HG02759 (cell line): ENCODE data around the gene FBXL16.
A peak's percentile ranks its signal among the peaks of the same experiment; 100 is the strongest.
"Not testable (repeated sequence)": the region's sequence is repeated elsewhere in the genome, so short reads cannot be mapped to it uniquely, and the experiment has no call there.

Experiments
- ATAC-seq: cut with Tn5 transposase; IDR thresholded peaks from one replicate; pipeline ENCODE4 v1.9.1; 2021; ENCODE audit warnings: mild to moderate bottlenecking, moderate library complexity; ENCODE audit not compliant: unreplicated experiment

Gene FBXL16

DNA sequence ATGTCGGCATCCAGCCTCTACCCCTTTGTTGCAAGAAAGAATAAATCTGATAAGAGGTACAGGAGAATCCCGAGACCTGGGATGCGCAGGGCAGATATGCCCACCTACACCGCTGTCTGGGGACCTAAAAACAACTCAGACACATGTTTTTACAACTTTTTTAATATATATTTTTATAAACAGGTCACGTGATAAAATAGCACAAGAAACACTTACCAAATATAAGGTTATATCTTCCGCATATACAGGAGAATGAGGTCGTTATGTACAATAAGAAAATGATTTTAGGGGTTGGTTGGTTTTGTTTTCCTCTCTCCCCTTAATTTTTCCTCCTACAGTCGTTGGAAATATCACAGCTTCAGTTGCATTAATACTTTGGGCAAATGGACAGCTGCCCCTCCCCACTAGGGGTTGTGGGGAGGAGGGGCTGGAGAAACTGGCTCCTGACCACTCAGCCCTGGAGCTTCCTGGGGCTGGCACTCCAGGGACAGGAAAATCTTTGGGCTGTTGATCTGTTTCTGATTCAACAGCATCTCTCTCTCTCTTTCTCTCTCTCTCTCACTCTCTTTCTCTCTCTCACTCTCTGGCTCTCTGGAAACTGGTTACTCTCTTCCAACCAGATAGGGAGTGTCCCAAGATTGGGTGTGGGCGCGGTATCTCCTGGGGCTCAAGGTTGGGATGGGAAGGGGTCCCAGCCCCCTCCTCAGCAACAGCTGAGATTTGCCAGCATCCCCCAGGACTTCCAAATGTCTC lies 13.1 kb downstream of the FBXL16 start:
- ATAC-seq = no peak

DNA sequence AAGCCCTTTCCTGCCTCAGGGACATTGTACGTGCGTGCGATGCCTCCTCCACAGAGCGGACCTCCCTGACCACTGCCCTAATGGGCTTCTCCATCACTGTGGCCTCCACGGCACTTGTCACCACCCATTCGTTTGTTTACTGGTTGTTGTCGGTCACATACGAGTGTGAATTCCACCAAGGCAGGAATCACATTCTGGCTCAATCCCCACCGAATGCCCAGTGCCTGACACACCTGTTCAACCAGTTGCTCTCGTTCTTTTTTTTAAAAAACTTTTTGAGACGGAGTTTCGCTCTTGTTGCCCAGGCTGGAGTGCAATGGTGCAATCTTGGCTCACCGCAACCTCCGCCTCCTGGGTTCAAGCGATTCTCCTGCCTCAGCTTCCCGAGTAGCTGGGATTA lies 14.4 kb downstream of the FBXL16 start:
- ATAC-seq = not testable (repeated sequence)

- ATAC-seq = no peak
These were observed 16.3 kb downstream of the FBXL16 start for GRCh38 chr16:689175-689897.

DNA sequence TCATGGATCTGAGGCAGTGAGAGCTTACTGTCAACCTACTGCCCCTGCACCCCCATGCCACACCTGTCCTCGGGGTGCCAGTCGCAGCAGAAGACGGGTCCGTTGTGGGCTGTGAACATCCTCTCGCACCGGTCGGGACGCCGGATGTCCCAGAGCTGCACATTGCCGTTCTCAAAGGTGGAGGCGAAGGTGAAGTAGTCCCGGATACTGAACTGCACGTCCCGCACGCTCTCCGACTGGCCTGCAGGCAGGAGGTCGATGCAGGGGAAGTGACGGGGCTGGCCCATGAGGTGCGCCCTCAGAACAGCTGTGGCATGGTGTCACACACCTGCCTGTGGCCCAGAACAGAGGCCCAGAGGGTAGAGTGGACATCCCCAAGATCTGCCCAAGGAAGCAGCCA lies 18.1 kb downstream of the FBXL16 start:
- ATAC-seq = no peak

DNA sequence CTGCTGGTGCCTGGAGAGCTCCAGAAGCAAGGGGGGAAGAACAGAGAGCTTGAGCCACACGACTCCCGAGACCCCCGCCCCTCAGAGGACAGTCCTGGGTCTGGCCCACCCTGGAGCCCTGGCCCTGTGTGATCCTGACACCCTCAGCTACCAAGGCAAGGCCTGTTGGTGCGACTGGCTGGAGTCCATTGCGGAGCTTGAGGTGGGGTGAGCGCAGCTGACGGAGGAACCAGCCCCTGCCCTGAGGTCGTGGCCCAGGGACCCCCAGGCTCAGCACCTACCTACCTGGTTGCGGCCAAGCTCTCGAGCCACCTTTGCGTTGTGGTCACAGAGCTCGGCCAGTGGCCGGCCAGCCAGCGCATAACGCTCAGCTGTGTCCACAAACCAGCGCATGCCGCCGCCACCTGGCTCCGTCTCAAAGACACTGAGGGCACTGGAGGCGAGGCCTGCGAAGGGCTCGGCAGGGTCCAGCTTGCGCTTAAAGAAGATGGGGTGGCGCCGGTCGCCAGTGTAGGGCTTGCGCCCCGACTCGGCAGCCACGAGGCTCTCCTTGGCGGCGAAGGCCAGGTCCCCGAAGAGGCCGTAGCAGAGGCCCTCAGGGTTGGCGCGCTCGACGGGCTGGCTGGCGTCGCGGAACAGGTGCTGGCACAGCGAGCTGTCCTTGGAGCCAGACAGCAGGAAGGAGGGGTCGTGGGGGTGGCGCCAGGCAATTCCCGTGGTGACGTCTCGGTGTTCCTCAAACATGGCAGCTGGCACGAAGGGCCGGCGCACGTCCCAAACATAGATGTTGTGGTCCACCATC lies 18.9 kb downstream of the FBXL16 start:
- ATAC-seq = no peak

GRCh38 chr16:685967-686366 lies 19.6 kb downstream of the FBXL16 start:
- ATAC-seq = no peak

DNA sequence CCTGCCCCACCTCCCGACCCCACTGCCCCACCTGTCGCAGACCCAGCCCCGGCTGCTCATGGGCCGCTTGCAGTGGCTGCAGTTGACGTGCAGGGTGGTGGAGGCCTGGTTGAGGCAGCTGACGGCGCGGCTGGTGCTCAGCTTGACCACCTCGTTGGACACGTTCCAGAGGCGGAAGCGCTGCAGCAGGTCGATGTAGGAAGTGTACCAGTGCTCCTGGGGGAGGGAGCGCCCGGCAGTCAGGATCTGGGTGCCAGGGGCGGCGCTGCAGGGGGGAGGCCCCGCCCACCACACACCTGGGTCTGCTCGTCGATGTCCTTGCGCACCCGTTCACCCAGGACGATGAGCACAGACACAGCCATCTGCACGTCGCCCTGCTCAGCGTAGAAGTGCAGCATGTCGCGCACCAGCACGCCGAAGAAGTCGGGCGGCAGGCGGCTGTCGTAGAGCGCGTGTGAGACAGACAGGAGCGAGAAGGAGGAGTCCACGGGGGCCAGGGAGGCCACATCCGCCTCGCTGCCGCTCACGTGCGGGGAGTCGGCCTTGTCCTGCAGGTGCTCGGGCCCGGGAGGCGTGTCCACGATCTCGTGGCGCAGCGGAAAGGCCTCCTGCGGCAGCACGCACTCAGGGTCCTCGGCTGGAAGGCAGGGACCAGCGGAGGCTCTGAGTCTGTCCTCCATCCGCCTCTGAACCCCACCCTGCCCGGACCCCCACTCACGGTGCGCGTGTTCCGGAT lies 20.5 kb downstream of the FBXL16 start:
- ATAC-seq = no peak

DNA sequence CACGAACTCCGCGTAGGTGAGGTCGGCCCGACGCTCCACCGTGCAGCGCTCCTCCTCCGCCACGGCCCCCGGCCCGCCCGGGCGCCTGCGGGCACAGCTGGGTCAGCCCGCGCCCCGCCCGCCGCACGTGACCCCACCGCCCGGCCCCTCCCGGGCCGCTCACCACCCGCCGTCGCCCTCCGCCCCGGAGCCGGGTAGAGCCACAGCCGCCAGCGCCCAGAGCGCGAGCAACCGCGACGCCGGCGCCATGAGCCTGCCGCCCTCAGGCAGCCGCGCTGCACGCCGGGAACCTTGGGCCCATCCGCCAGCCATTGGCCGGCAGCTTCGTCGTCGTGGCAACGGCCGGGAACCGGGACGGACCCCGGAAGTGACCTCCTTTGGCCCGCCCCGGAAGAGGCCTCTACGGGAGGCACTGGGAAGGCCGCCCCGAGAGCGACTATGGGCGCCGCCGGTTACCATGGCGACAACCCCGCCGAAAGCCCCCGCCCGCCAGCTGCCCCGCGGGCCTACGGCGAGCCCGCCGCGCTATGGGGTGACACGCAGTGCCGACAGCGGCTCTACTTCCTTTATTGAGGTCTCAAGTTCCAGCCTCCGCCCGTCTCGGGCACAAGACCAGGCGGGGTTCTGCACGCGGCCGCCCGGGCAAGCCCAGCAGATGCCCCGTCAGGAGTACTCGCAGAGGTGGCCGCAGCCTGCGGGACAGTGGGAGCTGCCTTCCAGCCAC lies 21.4 kb downstream of the FBXL16 start, which contains the start of gene JMJD8:
Gene JMJD8 (minus strand): TSS at position 264 of the 724 bp plus-strand sequence. CDS start 15 bp downstream, at position 249.
- ATAC-seq = peak; percentile 65

DNA sequence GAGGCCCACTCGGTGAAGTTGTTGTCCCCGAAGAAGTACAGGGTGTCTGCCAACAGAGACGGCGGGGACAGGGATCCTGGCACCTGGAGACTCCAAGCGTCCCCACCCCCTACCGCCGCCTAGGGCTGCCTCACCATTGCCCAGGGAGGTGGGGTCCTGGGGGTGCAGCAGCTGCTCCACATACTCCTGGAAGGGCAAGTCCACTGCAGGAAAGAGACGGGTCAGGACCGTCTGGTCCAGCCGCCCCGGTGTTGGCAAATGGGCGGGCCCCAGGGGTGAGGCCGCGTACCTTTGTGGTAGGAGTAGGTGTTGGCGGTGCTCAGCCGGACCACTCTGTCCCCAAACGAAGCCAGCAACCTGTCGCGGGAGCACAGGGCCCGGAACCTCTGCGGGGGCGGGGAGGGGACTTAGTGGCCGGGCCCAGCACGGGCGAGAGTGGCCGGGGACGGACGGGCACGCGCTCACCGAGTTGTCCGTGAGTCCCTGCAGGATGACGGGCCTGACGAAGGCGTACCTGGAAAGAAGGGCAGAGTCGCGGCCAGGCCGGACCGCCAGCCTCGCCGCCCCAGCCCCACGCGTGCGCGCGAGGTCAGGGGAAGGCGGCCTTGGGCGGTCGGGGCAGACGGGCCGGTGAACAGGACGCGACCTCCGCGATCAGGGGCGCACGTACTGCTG lies 22.1 kb downstream of the FBXL16 start:
- ATAC-seq = no peak

DNA sequence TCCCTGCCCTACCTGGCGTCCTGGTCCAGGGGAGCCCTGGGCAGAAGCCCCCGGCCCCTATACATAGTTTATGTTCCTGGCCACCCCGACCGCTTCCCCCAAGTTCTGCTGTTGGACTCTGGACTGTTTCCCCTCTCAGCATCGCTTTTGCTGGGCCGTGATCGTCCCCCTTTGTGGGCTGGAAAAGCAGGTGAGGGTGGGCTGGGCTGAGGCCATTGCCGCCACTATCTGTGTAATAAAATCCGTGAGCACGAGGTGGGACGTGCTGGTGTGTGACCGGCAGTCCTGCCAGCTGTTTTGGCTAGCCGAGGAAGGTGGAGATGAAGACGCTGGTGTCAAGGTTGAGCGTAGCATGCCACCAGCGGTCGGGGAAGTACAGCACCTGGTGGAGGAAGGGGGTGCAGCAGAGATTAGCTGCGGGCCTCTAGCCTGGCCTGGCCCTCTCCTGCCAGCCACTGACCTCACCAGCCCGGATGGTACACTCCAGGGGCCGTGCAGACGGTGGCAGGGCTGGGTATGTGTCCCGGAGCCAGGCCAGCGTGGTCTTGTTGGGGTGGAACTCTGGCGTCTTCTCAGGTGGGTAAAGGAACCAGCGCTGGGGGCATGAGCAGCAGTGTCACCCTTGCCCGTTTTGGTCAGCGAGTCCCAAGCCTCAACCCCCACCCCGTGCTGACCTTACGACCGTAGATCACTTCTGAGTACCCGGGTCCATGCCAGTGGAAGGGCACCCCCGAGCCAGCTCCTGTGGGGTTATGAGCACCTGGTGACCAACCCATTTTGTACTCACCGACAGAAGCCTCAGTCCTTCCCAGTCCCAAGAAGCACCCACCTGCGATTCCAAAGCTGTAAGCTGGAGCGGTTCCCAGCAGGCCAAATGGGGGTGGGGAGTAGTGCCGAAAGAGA lies 22.9 kb downstream of the FBXL16 start:
- no peak for ATAC-seq

DNA sequence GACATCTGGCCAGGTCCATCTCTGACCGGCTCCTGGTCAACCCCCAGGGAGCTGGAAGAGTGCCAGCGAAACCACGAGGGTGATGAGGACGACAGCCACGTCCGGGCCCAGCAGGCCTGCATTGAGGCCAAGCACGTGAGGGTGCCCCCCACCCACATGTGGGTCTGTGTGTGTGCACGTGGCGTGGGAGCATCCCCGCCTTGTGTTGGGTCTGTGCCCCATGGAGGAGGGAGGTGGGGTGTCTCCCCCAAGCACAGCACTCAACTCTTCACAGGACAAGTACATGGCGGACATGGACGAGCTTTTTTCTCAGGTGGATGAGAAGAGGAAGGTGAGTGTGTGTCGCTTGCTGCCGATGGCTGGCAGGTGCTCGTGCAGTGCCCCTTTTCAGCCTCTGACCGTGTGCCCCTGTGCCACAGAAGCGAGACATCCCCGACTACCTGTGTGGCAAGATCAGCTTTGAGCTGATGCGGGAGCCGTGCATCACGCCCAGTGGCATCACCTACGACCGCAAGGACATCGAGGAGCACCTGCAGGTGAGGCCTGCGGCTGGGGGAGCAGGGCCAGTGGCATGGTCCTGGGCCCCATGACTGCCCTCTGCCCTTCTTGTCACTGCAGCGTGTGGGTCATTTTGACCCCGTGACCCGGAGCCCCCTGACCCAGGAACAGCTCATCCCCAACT lies 23.7 kb downstream of the FBXL16 start:
- no peak for ATAC-seq

DNA sequence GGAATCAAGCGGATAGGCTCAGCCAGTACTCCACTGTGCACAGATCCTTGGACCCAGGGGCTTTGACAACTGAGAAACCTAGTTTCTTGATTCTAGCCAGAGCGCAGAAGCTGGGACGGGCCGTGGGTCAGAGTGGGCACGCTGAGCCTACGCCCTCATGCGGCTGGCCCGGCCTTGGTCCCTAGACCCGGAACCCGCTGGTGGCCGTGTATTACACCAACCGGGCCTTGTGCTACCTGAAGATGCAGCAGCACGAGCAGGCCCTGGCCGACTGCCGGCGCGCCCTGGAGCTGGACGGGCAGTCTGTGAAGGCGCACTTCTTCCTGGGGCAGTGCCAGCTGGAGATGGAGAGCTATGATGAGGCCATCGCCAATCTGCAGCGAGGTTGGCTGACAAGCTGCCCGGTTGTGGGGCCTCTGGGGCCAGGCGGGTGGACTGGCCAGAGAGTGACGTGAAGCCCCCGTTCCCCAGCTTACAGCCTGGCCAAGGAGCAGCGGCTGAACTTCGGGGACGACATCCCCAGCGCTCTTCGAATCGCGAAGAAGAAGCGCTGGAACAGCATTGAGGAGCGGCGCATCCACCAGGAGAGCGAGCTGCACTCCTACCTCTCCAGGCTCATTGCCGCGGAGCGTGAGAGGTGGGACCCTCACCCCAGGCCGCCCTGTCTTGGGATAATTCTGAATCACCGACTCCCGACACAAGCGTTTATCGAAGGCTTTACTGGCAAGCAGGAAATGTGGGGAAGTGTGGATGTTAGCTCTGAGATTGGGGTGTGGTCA lies 24.4 kb downstream of the FBXL16 start:
- no peak for ATAC-seq

GRCh38 chr16:680625-680945 lies 25.0 kb downstream of the FBXL16 start:
- no peak for ATAC-seq

GRCh38 chr16:679814-680624 lies 25.6 kb downstream of the FBXL16 start, which contains the start of gene STUB1:
Gene STUB1 (plus strand): TSS chr16:680410. CDS start chr16:680526, 116 bp downstream.
- peak; percentile 57 for ATAC-seq

DNA sequence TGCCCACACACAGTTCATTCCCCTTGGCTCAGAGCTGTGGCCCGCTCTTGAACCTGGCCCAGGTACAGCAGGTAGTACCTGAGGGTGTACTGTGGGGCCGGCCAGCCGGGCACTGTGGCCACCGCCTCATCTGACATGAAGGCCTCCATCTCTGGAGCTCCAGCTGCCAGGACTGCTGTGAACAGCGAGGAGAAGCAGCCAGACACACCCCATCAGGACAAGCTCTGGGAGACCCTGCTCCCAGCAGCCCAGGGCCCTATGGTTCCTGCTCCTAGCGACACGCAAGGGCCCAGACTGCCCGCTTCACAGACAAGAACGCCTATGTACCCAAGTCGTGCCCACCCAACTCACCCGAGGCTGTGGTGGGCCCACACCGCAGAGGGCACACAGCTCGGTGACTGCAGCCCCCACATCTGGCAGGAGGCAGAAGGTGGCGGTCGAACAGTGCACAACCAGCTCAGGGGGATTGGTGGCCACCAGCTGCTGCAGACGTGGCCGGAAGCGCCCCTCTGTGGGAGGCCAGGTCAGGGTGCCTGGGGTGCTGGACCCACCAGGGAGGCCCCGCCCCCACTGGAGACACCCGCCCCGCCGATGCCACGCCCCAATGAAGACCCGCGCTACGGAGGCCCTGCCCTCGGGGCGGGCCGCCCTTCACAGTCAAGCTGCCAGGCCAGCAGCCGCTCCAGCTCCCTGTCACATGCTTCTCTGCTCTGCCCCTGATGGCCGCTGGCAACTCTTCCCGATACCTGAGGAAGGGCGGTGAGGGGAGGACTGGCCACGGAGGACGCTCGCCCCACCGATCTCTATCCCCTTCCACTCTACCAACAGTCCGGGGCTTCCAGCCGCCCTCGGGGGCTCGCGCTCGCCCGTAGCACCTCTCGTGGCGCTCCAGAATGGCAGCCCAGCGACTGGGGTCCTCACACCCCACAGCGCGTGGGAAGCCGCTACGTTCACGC lies 26.5 kb downstream of the FBXL16 start:
- ATAC-seq = peak; percentile 7
